Left ventricle myocardium inferior (tissue), 1 donor: ENCODE measurements around the gene PRDX6. TPM values are rescaled to one million over a fixed set of nuclear protein-coding genes. Genes with fewer than 3 reads are reported as not detected.
"Not testable (repeated sequence)": the region's sequence is repeated elsewhere in the genome, so short reads cannot be mapped to it uniquely, and the experiment has no call there.

Source experiments
- DNase-seq: peaks from one replicate; pipeline ENCODE4 v3.0.0-alpha.2; 2020
- H3K27ac ChIP-seq: fragments of 200-600 bp; replicated peaks from 2 replicates; pipeline ENCODE4 v1.8.0; 2021
- H3K27me3 ChIP-seq: fragments of 200-600 bp; 2 replicates; pipeline ENCODE4 v1.8.0; 2021; ENCODE audit warnings: low read depth
- H3K36me3 ChIP-seq: fragments of 200-600 bp; 2 replicates; pipeline ENCODE4 v1.8.0; 2021
- H3K4me1 ChIP-seq: fragments of 200-600 bp; 2 replicates; pipeline ENCODE4 v1.8.0; 2021
- H3K4me3 ChIP-seq: fragments of 200-600 bp; 2 replicates; pipeline ENCODE4 v1.8.0; 2021; ENCODE audit warnings: mild to moderate bottlenecking, moderate library complexity
- H3K9me3 ChIP-seq: fragments of 200-600 bp; replicated peaks from 2 replicates; pipeline ENCODE4 v1.8.0; 2021
- intact Hi-C: fragments of 100-400 bp; cut with micrococcal nuclease; formaldehyde crosslinking; loops from one replicate; pipeline ENCODE4 v1.11.0; 2022
- total RNA-seq: library from RNA; stranded (reverse); fragmentation: NEBNext Ultra II Directional; extraction: Animal tissue kit (Norgen Biotek cat#: 25700); gene quantifications from one replicate; pipeline ENCODE4 v1.2.1, GENCODE V29; 2021
- TF ChIP-seq, protein P1 (sequence below): fragments of 200-600 bp; IDR thresholded peaks from 2 replicates; pipeline ENCODE4 v1.8.0; 2021; ENCODE audit warnings: antibody characterized with exemption, mild to moderate bottlenecking, borderline replicate concordance
- donor health status: DM: no; HTN: yes; CAD: no; lungs with severe emphysema.

Gene PRDX6
- total RNA-seq, 1 donor from 2014 or later, result 363 TPM

DNA sequence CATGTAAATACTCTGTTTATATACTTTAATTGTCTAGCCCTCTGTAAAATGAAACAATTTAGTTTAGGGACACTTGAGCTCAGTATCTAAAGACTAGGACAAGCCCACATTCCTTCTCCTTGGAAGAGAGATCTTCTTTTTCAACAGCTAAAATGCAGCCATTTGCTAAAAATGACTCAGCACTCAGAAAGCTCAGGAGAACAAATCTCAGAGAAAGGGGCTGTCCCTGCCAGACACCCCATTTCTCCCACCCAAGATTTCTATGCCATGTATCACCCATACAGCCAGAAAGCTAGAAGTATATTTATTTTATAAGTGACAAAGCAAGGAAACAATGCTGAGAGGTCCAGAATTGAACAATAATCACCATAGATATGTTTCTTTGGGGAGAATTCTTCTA is 23.2 kb upstream of the PRDX6 start:
- intact Hi-C loops, result no loop called here
- TF ChIP-seq, protein P1, sequence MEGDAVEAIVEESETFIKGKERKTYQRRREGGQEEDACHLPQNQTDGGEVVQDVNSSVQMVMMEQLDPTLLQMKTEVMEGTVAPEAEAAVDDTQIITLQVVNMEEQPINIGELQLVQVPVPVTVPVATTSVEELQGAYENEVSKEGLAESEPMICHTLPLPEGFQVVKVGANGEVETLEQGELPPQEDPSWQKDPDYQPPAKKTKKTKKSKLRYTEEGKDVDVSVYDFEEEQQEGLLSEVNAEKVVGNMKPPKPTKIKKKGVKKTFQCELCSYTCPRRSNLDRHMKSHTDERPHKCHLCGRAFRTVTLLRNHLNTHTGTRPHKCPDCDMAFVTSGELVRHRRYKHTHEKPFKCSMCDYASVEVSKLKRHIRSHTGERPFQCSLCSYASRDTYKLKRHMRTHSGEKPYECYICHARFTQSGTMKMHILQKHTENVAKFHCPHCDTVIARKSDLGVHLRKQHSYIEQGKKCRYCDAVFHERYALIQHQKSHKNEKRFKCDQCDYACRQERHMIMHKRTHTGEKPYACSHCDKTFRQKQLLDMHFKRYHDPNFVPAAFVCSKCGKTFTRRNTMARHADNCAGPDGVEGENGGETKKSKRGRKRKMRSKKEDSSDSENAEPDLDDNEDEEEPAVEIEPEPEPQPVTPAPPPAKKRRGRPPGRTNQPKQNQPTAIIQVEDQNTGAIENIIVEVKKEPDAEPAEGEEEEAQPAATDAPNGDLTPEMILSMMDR, result no peak
- H3K27ac ChIP-seq, result no peak overlapping the region
- no peaks in the 10 kb centered on the region for H3K9me3 ChIP-seq
- no peak overlapping the region for H3K4me3 ChIP-seq
- H3K27me3 ChIP-seq, result no peaks in the 10 kb centered on the region
- DNase-seq, result no peak
- H3K4me1 ChIP-seq, result no peaks in the 10 kb centered on the region
- no peaks in the 10 kb centered on the region for H3K36me3 ChIP-seq

DNA sequence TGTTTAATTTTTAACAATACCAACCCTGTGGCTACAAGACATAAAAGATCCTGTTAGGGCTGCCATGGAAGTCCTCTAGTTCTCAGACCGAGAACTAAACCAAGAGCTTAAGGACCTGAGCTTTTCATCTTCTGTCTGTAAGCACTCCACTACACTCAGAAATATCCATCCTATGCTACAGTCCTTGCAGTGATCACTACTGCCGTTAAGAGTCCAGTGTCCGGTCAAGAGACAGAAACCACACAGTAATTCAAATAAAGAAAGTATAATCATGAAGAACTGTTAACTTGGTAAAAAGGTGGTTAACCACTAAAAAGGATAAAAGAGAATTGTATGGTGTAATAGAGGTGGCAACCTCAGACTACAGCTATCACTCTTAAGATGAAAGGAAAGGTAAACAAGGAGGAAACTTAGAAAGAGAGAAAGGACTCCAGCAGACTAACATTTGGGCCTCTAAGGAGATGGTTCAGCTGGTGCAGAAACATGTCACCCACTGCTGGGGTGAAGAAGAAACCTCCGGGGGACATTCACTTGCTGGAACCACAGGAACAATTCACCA is 22.1 kb upstream of the PRDX6 start:
- DNase-seq, result no peak
- H3K27me3 ChIP-seq, result no peaks in the 10 kb centered on the region
- no peak overlapping the region for H3K4me3 ChIP-seq
- peaks cover 5% of the 10 kb centered on the region for H3K36me3 ChIP-seq
- intact Hi-C loops, result no loop called here
- H3K4me1 ChIP-seq, result no peaks in the 10 kb centered on the region
- H3K27ac ChIP-seq, result no peak overlapping the region
- no peaks in the 10 kb centered on the region for H3K9me3 ChIP-seq
- TF ChIP-seq, protein P1, result no peak

GRCh38 chr1:173459885-173460284 is 17.2 kb upstream of the PRDX6 start:
- intact Hi-C loops, result no loop called here
- H3K27me3 ChIP-seq, result no peaks in the 10 kb centered on the region
- no peaks in the 10 kb centered on the region for H3K4me1 ChIP-seq
- no peak overlapping the region for H3K27ac ChIP-seq
- TF ChIP-seq, protein P1, result no peak
- DNase-seq, result no peak
- H3K4me3 ChIP-seq, result no peak overlapping the region
- H3K9me3 ChIP-seq, result peaks cover 13% of the 10 kb centered on the region
- H3K36me3 ChIP-seq, result peaks cover 27% of the 10 kb centered on the region

DNA sequence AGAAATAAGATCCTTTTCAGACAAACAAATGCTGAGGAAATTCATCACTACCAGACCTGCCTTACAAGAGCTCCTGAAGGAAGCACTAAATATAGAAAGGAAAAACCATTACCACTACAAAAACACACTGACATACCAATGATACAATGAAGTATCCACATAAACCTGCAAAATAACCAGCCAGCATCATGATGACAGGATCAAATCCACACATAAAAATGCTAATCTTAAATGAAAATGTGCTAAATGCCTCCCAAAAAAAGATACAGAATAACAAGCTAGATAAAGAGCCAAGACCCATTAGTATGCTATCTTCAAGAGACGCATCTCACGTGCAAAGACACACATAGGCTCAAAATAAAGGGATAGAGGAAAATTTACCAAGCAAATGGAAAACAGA is 14.5 kb upstream of the PRDX6 start:
- peaks cover 27% of the 10 kb centered on the region for H3K36me3 ChIP-seq

DNA sequence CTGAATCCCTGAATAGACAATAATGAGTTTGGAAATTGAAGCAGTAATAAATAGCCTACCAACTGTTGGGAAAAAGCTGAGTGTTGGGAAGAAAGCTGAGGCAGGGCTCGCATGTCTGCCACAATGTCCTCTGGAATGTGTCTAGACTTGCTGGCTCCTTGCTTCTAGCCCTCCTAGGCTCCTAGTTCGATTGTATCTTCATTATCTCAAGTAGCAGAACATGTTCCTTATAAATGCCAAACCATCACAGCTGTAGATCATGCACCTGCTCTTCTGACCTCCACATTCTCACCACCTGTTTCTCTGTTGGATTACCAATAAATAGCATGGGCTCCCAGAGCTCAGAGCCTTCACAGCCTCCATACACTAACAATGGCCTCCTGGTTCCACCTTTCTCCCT is 12.9 kb upstream of the PRDX6 start:
- not testable (repeated sequence) for DNase-seq

More for the DNA sequence above, 14.5 kb upstream of the PRDX6 start:
- peaks cover 18% of the 10 kb centered on the region for H3K9me3 ChIP-seq
- H3K27me3 ChIP-seq, DNase-seq, H3K4me3 ChIP-seq, H3K4me1 ChIP-seq, H3K27ac ChIP-seq, intact Hi-C loops: not testable (repeated sequence)

GRCh38 chr1:173467426-173467825 is 9.7 kb upstream of the PRDX6 start:
- TF ChIP-seq, protein P1, result no peak
- Histone ChIP-seq H3K27ac (no peak overlapping the region), H3K4me3 (no peak overlapping the region), H3K4me1 (no peaks in the 10 kb centered on the region), H3K9me3 (peaks cover 30% of the 10 kb centered on the region), H3K27me3 (no peaks in the 10 kb centered on the region), H3K36me3 (peaks cover 8% of the 10 kb centered on the region)
- DNase-seq, result no peak
- intact Hi-C loops, result no loop called here

More for the DNA sequence above, 12.9 kb upstream of the PRDX6 start:
- intact Hi-C loops, H3K4me3 ChIP-seq, H3K4me1 ChIP-seq, H3K27me3 ChIP-seq, H3K27ac ChIP-seq: not testable (repeated sequence)
- Histone ChIP-seq H3K36me3 (peaks cover 27% of the 10 kb centered on the region), H3K9me3 (peaks cover 18% of the 10 kb centered on the region)

DNA sequence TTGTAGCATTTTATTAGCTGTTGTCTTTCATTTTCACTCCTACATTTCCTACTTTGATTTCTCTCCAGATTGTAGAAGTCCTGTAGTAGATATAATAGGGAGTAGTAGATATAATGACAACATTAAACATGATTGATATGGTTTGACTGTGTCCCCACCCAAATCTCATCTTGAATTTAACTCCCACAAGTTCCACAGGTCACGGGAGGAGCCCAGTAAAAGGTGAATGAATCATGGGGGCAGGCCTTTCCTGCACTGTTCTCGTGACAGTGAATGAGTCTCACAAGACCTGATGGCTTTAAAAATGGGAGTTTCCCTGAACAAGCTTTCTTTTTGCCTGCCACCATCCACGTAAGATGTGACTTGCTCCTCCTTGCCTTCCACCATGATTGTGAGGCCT is 7.5 kb upstream of the PRDX6 start:
- TF ChIP-seq, protein P1, result no peak
- H3K27ac ChIP-seq, result no peak overlapping the region
- intact Hi-C loops, result no loop called here
- no peak for DNase-seq
- peaks cover 15% of the 10 kb centered on the region for H3K4me1 ChIP-seq
- no peaks in the 10 kb centered on the region for H3K27me3 ChIP-seq
- H3K36me3 ChIP-seq, result peaks cover 8% of the 10 kb centered on the region
- peaks cover 18% of the 10 kb centered on the region for H3K9me3 ChIP-seq
- H3K4me3 ChIP-seq, result no peak overlapping the region
